A673 (cell line): ENCODE data around the gene OR6B1. TPM values are rescaled to one million over a fixed set of nuclear protein-coding genes. Genes with fewer than 3 reads are reported as not detected.

Experiments used
- BruUV-seq: library from RNA; stranded (reverse); fragments of 400-500 nt; replicated peaks from 2 replicates; lab custom pipeline; 2021; lab: Mats Ljungman, UMichigan
- CTCF ChIA-PET: fragments of 300-600 bp; sonication (Branson Sonifier 250); formaldehyde crosslinking; loops from one replicate; lab custom pipeline; 2022; ENCODE audit warnings: antibody characterized with exemption; lab: Charles Lee
- POLR2A ChIA-PET: fragments of 300-600 bp; sonication (Branson Sonifier 250); formaldehyde crosslinking; loops from one replicate; lab custom pipeline; 2022; ENCODE audit warnings: antibody characterized with exemption; ENCODE audit not compliant: low non-redundant PET; lab: Charles Lee
- DNase-seq: peaks from one replicate; pipeline ENCODE4 v3.0.0-alpha.2; 2015; ENCODE audit warnings: low spot score
- H3K27ac ChIP-seq: fragments of 200-600 bp; sonication (generic); 2 replicates; pipeline ENCODE4 v1.5.1; 2016; ENCODE audit warnings: mixed run types, low read depth, mild to moderate bottlenecking, mixed read lengths, antibody characterized with exemption, low read length; ENCODE audit not compliant: poor library complexity, severe bottlenecking
- H3K27me3 ChIP-seq: fragments of 200-600 bp; sonication (generic); replicated peaks from 2 replicates; pipeline ENCODE4 v1.6.1; 2017; ENCODE audit warnings: mixed run types, low read depth, mild to moderate bottlenecking, mixed read lengths, antibody characterized with exemption, low read length; ENCODE audit not compliant: insufficient read depth, poor library complexity
- H3K36me3 ChIP-seq: fragments of 200-600 bp; sonication (generic); 2 replicates; pipeline ENCODE4 v1.6.1; 2016; ENCODE audit warnings: mixed run types, mild to moderate bottlenecking, mixed read lengths, antibody characterized with exemption, low read length; ENCODE audit not compliant: insufficient read depth, poor library complexity, severe bottlenecking
- H3K4me1 ChIP-seq: fragments of 200-600 bp; sonication (generic); 2 replicates; pipeline ENCODE4 v1.6.1; 2017; ENCODE audit warnings: mixed run types, mild to moderate bottlenecking, mixed read lengths, antibody characterized with exemption, low read length; ENCODE audit not compliant: insufficient read depth, poor library complexity, severe bottlenecking
- H3K4me3 ChIP-seq: fragments of 200-600 bp; sonication (generic); 2 replicates; pipeline ENCODE4 v1.5.1; 2016; ENCODE audit warnings: low read depth, mixed run types, mild to moderate bottlenecking, mixed read lengths, low read length; ENCODE audit not compliant: poor library complexity, severe bottlenecking
- H3K9me3 ChIP-seq: fragments of 200-600 bp; sonication (generic); 2 replicates; pipeline ENCODE4 v1.6.1; 2016; ENCODE audit warnings: mixed run types, low read depth, mild to moderate bottlenecking, mixed read lengths, antibody characterized with exemption, low read length; ENCODE audit not compliant: poor library complexity, severe bottlenecking
- EZH2 ChIP-seq: fragments of 200-600 bp; sonication (generic); IDR thresholded peaks from 2 replicates; pipeline ENCODE4 v1.6.1; 2017; ENCODE audit warnings: borderline replicate concordance, low read depth, mild to moderate bottlenecking, mixed read lengths, antibody characterized with exemption, low read length; ENCODE audit not compliant: poor library complexity, severe bottlenecking
- intact Hi-C: fragments of 100-400 bp; cut with micrococcal nuclease; formaldehyde crosslinking; loops from one replicate; pipeline ENCODE4 v1.10.0; 2022; ENCODE audit not compliant: unreplicated experiment
- total RNA-seq: library from RNA; stranded (reverse); gene quantifications from 2 replicates; pipeline ENCODE4 v1.2.3, GENCODE V29; 2021
- TF ChIP-seq, protein P1 (sequence below): fragments of 300-800, 200-600 bp; sonication (generic); conservative IDR thresholded peaks from 2 replicates; pipeline ENCODE4 v1.5.1; 2017; ENCODE audit warnings: low read depth, mild to moderate bottlenecking, antibody characterized with exemption, low read length, moderate library complexity, mixed read lengths

OR6B1 gene
- total RNA-seq, 1 experiment from 2014 or later = not detected

- H3K4me3 ChIP-seq = no peak overlapping the region
- H3K27ac ChIP-seq = no peak overlapping the region
- DNase-seq = no peak
- intact Hi-C loops = no loop called here
- POLR2A ChIA-PET = no interaction called here
- CTCF ChIA-PET = no interaction called here
- no peak for TF ChIP-seq EZH2
- TF ChIP-seq, protein P1, sequence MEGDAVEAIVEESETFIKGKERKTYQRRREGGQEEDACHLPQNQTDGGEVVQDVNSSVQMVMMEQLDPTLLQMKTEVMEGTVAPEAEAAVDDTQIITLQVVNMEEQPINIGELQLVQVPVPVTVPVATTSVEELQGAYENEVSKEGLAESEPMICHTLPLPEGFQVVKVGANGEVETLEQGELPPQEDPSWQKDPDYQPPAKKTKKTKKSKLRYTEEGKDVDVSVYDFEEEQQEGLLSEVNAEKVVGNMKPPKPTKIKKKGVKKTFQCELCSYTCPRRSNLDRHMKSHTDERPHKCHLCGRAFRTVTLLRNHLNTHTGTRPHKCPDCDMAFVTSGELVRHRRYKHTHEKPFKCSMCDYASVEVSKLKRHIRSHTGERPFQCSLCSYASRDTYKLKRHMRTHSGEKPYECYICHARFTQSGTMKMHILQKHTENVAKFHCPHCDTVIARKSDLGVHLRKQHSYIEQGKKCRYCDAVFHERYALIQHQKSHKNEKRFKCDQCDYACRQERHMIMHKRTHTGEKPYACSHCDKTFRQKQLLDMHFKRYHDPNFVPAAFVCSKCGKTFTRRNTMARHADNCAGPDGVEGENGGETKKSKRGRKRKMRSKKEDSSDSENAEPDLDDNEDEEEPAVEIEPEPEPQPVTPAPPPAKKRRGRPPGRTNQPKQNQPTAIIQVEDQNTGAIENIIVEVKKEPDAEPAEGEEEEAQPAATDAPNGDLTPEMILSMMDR = no peak
- no peaks in the 10 kb centered on the region for H3K27me3 ChIP-seq
- H3K9me3 ChIP-seq = no peaks in the 10 kb centered on the region
- H3K36me3 ChIP-seq = no peaks in the 10 kb centered on the region
- no TSS peak for BruUV-seq
- H3K4me1 ChIP-seq = no peaks in the 10 kb centered on the region
Observed at GRCh38 chr7:144038887-144039286, 38.8 kb downstream of the OR6B1 start.

DNA sequence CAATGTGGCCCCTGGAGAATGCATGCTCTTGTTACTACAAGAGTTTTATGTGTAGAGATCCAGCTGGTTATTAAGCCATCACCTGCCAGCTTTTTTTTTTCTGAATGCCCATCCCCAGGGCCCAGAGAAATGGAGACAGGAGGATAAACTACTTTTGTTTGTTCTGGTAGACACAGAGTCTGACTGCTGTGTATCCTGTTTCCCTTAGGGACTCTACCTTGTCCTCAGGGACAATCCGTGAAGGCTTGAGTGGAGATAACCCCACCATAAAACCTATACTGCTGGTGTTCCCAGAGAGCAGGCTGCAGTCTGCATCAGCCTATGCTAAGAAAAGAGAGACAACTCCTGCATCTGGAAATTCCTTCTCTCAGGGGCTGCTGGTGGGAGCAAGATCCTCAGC, 48.5 kb downstream of the OR6B1 start, which contains the start of gene OR2A5:
TSS of gene OR2A5 (plus strand) at position 301 of the 400 bp plus-strand sequence. CDS start 1,454 bp downstream, outside the sequence.
- ChIA-PET CTCF (interaction anchor here (0.6 kb wide), 1 partner anchor 211 kb away, joined by 13 read pairs; no protein-coding TSS in a partner anchor), POLR2A (no interaction called here)
- Histone ChIP-seq H3K4me1 (no peaks in the 10 kb centered on the region), H3K36me3 (no peaks in the 10 kb centered on the region), H3K27me3 (no peaks in the 10 kb centered on the region), H3K9me3 (no peaks in the 10 kb centered on the region), H3K4me3 (no peak within 1 kb of the TSS), H3K27ac (no peak within 1 kb of the TSS)
- TF ChIP-seq, protein P1 = no peak
- no peak for TF ChIP-seq EZH2
- intact Hi-C loops = no loop called here
- DNase-seq = no peak
- no TSS peak for BruUV-seq

DNA sequence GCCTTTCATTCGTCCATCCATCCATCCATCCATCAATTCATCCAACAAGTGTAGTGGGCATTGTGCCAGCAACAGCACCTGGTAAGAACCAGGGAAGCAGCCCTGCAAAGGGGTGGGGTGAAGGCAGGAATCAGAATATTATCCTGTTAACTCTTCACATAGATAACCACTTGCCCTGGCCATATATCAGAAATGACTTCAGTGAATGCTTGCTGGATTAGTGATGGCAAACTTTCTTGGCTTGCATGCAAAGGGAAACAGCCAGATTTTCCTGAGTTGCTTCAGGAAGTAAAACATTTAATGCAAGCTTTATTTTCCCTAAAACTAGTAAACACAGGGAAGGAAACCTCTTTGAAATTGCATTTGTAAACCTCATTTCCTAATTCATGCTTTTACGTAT, 49.4 kb downstream of the OR6B1 start:
- Histone ChIP-seq H3K4me3 (no peak overlapping the region), H3K9me3 (no peaks in the 10 kb centered on the region), H3K27ac (no peak overlapping the region), H3K36me3 (no peaks in the 10 kb centered on the region), H3K27me3 (no peaks in the 10 kb centered on the region), H3K4me1 (no peaks in the 10 kb centered on the region)
- intact Hi-C loops = no loop called here
- no peak for DNase-seq
- POLR2A ChIA-PET = no interaction called here
- BruUV-seq = no TSS peak
- no peak for TF ChIP-seq EZH2
- TF ChIP-seq, protein P1 = no peak
- CTCF ChIA-PET = no interaction called here
